Right ventricle myocardium inferior (tissue), 1 donor: ENCODE measurements around the gene TAF5. TPM values are rescaled to one million over a fixed set of nuclear protein-coding genes. Genes with fewer than 3 reads are reported as not detected.

Experiments
- microRNA-seq: library from miRNA; unstranded; fragments of <30 nt; microRNA quantifications from one replicate; pipeline ENCODE4 v1.2.0, GENCODE V29; 2020
- total RNA-seq: library from RNA; stranded (reverse); fragmentation: NEBNext Ultra II Directional; extraction: Animal tissue kit (Norgen Biotek cat#: 25700); gene quantifications from one replicate; pipeline ENCODE4 v1.2.1, GENCODE V29; 2021
- donor health status: DM: no; HTN: yes; CAD: no; lungs with severe emphysema.

TAF5 gene
- total RNA-seq, 1 donor from 2014 or later = 3.1 TPM

Small RNAs within 50 kb of the gene (microRNA-seq; reads per million reads assigned to microRNA genes)
- gene MIR1307 = 767 reads per million, percentile 80 among the genes with 10 or more reads in this experiment

Other genes with a start within 250 kb of the TAF5 start
- 52.3 TPM for gene NT5C2, start 174.7 kb upstream of the TAF5 start, total RNA-seq
- gene RPEL1, start 122.1 kb upstream of the TAF5 start, total RNA-seq = not detected
- not detected for gene INA, start 90.8 kb upstream of the TAF5 start, total RNA-seq
- 6.2 TPM for gene PCGF6, start 16.8 kb upstream of the TAF5 start, total RNA-seq
- gene ATP5MK, start 28.5 kb downstream of the TAF5 start, total RNA-seq = 1,179 TPM
- 12.1 TPM for gene PDCD11, start 28.6 kb downstream of the TAF5 start, total RNA-seq
- gene CALHM2, start 84.4 kb downstream of the TAF5 start, total RNA-seq = 15.2 TPM
- gene CALHM1, start 90.9 kb downstream of the TAF5 start, total RNA-seq = not detected
- not detected for gene CALHM3, start 111.3 kb downstream of the TAF5 start, total RNA-seq
- 0.05 TPM for gene NEURL1, start 125.7 kb downstream of the TAF5 start, total RNA-seq